GM19455 (cell line): Measurements from ENCODE around the gene TACC3.

Source experiments
- ATAC-seq: cut with Tn5 transposase; IDR thresholded peaks from one replicate; pipeline ENCODE4 v1.9.1; 2021; ENCODE audit not compliant: unreplicated experiment

TACC3 gene

GRCh38 chr4:1721003-1721665, at the start of gene TACC3, which contains the start of gene TMEM129:
Gene TACC3 (plus strand): TSS chr4:1721521. CDS start chr4:1723422, 1,901 bp downstream.
Gene TMEM129 (minus strand): TSS chr4:1721323. CDS start chr4:1720837, 486 bp downstream.
- ATAC-seq, result peak; percentile 68

- no peak for ATAC-seq
These were observed 47.6 kb upstream of the TACC3 start for GRCh38 chr4:1673671-1674070.

- ATAC-seq, result no peak
These were observed 46.6 kb upstream of the TACC3 start for GRCh38 chr4:1674682-1675081.

GRCh38 chr4:1675136-1675801, 46.1 kb upstream of the TACC3 start:
- ATAC-seq, result no peak

- no peak for ATAC-seq
These were observed 45.6 kb upstream of the TACC3 start for GRCh38 chr4:1675802-1676137.

GRCh38 chr4:1676605-1677525, 44.5 kb upstream of the TACC3 start:
- ATAC-seq, result no peak

GRCh38 chr4:1678244-1678643, 43.1 kb upstream of the TACC3 start:
- no peak for ATAC-seq

- ATAC-seq, result no peak
These were observed 38.5 kb upstream of the TACC3 start for GRCh38 chr4:1682860-1683259.

- no peak for ATAC-seq
These were observed 38.0 kb upstream of the TACC3 start for GRCh38 chr4:1683261-1683735.

- peak; percentile 88 for ATAC-seq
These were observed 37.4 kb upstream of the TACC3 start, which contains the start of gene FAM53A for GRCh38 chr4:1683736-1684505. Gene FAM53A (minus strand): TSS chr4:1684313. CDS start chr4:1668741, 15,572 bp downstream.

- peak; percentile 29 for ATAC-seq
These were observed 36.7 kb upstream of the TACC3 start for GRCh38 chr4:1684506-1685234.

- no peak for ATAC-seq
These were observed 35.8 kb upstream of the TACC3 start for GRCh38 chr4:1685235-1686150.

- ATAC-seq, result no peak
These were observed 34.8 kb upstream of the TACC3 start for GRCh38 chr4:1686440-1687036.

- ATAC-seq, result no peak
These were observed 30.6 kb upstream of the TACC3 start for GRCh38 chr4:1690698-1691097.

- ATAC-seq, result no peak
These were observed 29.5 kb upstream of the TACC3 start for GRCh38 chr4:1691737-1692373.

GRCh38 chr4:1693131-1693896, 28.0 kb upstream of the TACC3 start:
- no peak for ATAC-seq

GRCh38 chr4:1695913-1696312, 25.4 kb upstream of the TACC3 start:
- ATAC-seq, result no peak
